Ishikawa (cell line): ENCODE results near the gene KCNG4.

ENCODE experiments used
- CEBPB ChIP-seq: IDR thresholded peaks from 2 replicates; pipeline ENCODE4 v1.6.1; 2012
- CREB1 ChIP-seq: IDR thresholded peaks from 2 replicates; pipeline ENCODE4 v1.6.1; 2012; ENCODE audit warnings: low read depth
- EGR1 ChIP-seq: IDR thresholded peaks from 2 replicates; pipeline ENCODE4 v1.6.1; 2012
- EP300 ChIP-seq: IDR thresholded peaks from 2 replicates; pipeline ENCODE4 v1.6.1; 2012; ENCODE audit warnings: borderline replicate concordance
- FOXM1 ChIP-seq: IDR thresholded peaks from 2 replicates; pipeline ENCODE4 v1.6.1; 2012; ENCODE audit warnings: low read depth, borderline replicate concordance
- NFIC ChIP-seq: IDR thresholded peaks from 2 replicates; pipeline ENCODE4 v1.6.1; 2012
- RAD21 ChIP-seq: IDR thresholded peaks from 2 replicates; pipeline ENCODE4 v1.6.1; 2012; ENCODE audit warnings: low read depth
- TAF1 ChIP-seq: IDR thresholded peaks from 2 replicates; pipeline ENCODE4 v1.6.1; 2012; ENCODE audit warnings: low read depth, mild to moderate bottlenecking
- TCF12 ChIP-seq: IDR thresholded peaks from 2 replicates; pipeline ENCODE4 v1.6.1; 2012; ENCODE audit warnings: low read depth
- TEAD4 ChIP-seq: IDR thresholded peaks from 2 replicates; pipeline ENCODE4 v1.6.1; 2012
- YY1 ChIP-seq: IDR thresholded peaks from 2 replicates; pipeline ENCODE4 v1.6.1; 2012; ENCODE audit warnings: low read depth
- ZBTB7A ChIP-seq: IDR thresholded peaks from 2 replicates; pipeline ENCODE4 v1.6.1; 2012; ENCODE audit warnings: low read depth
- TF ChIP-seq, protein P1 (sequence below): IDR thresholded peaks from 2 replicates; pipeline ENCODE4 v1.6.1; 2012
- TF ChIP-seq, protein P2 (sequence below): IDR thresholded peaks from 2 replicates; pipeline ENCODE4 v1.6.1; 2012; ENCODE audit warnings: low read depth, mild to moderate bottlenecking
- TF ChIP-seq, protein P3 (sequence below): IDR thresholded peaks from 2 replicates; pipeline ENCODE4 v1.6.1; 2012

The KCNG4 gene

DNA sequence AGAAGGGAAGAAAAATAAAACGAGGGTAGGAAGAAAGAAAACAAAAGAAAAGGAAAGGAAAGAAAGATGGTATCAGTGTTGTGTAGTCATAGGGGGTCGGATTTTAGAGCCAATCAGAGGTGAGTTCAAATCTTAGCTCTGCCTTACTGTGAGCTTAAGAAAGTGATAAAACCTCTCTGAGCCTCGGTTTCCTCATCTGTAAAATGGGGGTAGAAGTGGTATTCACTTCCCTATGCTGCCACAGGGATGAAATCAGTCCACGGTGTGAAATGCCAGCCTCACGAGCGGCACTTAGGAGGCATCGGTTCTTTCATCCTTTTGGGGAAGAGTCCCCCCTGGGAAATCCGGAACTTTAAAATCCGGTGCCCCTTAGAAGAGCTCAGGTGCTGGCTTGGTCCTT, 6.1 kb downstream of the KCNG4 start:
- TF ChIP-seq EP300 (no peak), TAF1 (no peak), YY1 (no peak), NFIC (no peak), RAD21 (no peak), TCF12 (no peak), CREB1 (no peak), EGR1 (no peak), ZBTB7A (no peak), TEAD4 (no peak), CEBPB (no peak), FOXM1 (no peak)
- TF ChIP-seq, protein P1, sequence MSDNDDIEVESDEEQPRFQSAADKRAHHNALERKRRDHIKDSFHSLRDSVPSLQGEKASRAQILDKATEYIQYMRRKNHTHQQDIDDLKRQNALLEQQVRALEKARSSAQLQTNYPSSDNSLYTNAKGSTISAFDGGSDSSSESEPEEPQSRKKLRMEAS: no peak
- TF ChIP-seq, protein P2, sequence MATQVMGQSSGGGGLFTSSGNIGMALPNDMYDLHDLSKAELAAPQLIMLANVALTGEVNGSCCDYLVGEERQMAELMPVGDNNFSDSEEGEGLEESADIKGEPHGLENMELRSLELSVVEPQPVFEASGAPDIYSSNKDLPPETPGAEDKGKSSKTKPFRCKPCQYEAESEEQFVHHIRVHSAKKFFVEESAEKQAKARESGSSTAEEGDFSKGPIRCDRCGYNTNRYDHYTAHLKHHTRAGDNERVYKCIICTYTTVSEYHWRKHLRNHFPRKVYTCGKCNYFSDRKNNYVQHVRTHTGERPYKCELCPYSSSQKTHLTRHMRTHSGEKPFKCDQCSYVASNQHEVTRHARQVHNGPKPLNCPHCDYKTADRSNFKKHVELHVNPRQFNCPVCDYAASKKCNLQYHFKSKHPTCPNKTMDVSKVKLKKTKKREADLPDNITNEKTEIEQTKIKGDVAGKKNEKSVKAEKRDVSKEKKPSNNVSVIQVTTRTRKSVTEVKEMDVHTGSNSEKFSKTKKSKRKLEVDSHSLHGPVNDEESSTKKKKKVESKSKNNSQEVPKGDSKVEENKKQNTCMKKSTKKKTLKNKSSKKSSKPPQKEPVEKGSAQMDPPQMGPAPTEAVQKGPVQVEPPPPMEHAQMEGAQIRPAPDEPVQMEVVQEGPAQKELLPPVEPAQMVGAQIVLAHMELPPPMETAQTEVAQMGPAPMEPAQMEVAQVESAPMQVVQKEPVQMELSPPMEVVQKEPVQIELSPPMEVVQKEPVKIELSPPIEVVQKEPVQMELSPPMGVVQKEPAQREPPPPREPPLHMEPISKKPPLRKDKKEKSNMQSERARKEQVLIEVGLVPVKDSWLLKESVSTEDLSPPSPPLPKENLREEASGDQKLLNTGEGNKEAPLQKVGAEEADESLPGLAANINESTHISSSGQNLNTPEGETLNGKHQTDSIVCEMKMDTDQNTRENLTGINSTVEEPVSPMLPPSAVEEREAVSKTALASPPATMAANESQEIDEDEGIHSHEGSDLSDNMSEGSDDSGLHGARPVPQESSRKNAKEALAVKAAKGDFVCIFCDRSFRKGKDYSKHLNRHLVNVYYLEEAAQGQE: no peak
- TF ChIP-seq, protein P3, sequence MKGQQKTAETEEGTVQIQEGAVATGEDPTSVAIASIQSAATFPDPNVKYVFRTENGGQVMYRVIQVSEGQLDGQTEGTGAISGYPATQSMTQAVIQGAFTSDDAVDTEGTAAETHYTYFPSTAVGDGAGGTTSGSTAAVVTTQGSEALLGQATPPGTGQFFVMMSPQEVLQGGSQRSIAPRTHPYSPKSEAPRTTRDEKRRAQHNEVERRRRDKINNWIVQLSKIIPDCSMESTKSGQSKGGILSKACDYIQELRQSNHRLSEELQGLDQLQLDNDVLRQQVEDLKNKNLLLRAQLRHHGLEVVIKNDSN: no peak

- TF ChIP-seq TAF1: no peak
- TF ChIP-seq, protein P3: no peak
- no peak for TF ChIP-seq EP300
- TF ChIP-seq, protein P2: no peak
- no peak for TF ChIP-seq TEAD4
- no peak for TF ChIP-seq YY1
- no peak for TF ChIP-seq NFIC
- no peak for TF ChIP-seq CREB1
- no peak for TF ChIP-seq FOXM1
- TF ChIP-seq, protein P1: no peak
- TF ChIP-seq EGR1: no peak
- no peak for TF ChIP-seq RAD21
- TF ChIP-seq TCF12: no peak
- no peak for TF ChIP-seq ZBTB7A
- no peak for TF ChIP-seq CEBPB
Measured at GRCh38 chr16:84232969-84233368, 6.8 kb downstream of the KCNG4 start.

DNA sequence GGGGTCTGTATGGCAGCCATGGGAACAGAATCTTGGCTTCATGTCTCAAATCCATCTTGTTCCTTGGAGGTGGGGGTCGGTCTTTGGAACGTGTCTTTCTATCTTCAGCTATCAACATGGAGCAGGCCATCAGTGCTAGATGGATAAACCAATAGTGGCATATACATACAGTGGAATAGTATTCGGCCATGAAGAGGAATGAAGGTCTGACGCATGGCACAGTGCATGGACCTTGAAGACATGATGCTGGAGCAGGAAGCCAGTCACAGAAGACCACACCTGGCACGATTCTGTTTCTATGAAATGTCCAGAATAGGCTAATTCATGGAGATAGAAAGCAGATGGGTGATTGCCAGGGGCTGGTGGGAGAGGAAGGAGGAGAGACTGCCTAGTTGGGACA, 7.8 kb downstream of the KCNG4 start:
- TF ChIP-seq CEBPB (no peak), YY1 (no peak), TAF1 (no peak), EP300 (no peak), EGR1 (no peak), FOXM1 (no peak), NFIC (no peak), TCF12 (no peak), CREB1 (no peak), TEAD4 (no peak)
- TF ChIP-seq, protein P1: no peak
- TF ChIP-seq, protein P3: no peak
- TF ChIP-seq, protein P2: no peak

DNA sequence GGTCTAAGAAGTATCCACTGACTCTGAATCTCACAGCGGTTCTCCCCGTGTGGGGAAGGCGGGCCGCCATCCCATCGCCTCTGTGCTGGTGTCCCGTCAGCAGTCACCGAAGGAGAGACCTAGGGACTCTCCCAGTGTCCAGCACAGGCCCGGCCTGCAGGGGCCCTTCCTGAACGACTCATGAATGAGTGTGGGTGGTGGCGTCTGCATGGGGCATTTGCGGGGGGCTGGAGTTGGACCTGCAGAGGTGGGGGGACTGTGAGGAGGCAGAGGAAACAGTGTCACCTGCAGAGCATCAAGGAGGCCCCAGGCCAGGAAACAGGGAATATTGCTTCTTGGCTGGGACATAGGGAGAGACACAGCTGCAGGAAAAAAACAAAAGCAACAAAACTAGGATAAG, 10.3 kb downstream of the KCNG4 start:
- no peak for TF ChIP-seq ZBTB7A
- TF ChIP-seq, protein P3: no peak
- TF ChIP-seq EP300: no peak
- no peak for TF ChIP-seq FOXM1
- TF ChIP-seq, protein P2: no peak
- no peak for TF ChIP-seq CEBPB
- no peak for TF ChIP-seq TAF1
- no peak for TF ChIP-seq RAD21
- TF ChIP-seq TEAD4: no peak
- no peak for TF ChIP-seq YY1
